Cardiac fibroblast (primary cell): Measurements from ENCODE around the gene RPS6KA5.

Experiments used
- DNase-seq, 2 donors: peaks; one replicate each; pipeline versions ENCODE4 v3.0.0 to v3.0.0-alpha.2; 2010; ENCODE audit warnings: low read depth in 2 of 2
- H3K4me3 ChIP-seq, 2 donors: replicated peaks in 1 of 2; 1 replicate in 1 of 2; 2 replicates in 1 of 2; pipeline ENCODE4 v1.5.1; 2011; ENCODE audit warnings: low read depth in 2 of 2, low read length in 2 of 2, mild to moderate bottlenecking in 2 of 2, moderate library complexity in 1 of 2
- TF ChIP-seq, protein P1 (sequence below): IDR thresholded peaks from one replicate; pipeline ENCODE4 v1.5.1; 2011; ENCODE audit warnings: low read depth, mild to moderate bottlenecking, low read length, inconsistent platforms

RPS6KA5 gene

DNA sequence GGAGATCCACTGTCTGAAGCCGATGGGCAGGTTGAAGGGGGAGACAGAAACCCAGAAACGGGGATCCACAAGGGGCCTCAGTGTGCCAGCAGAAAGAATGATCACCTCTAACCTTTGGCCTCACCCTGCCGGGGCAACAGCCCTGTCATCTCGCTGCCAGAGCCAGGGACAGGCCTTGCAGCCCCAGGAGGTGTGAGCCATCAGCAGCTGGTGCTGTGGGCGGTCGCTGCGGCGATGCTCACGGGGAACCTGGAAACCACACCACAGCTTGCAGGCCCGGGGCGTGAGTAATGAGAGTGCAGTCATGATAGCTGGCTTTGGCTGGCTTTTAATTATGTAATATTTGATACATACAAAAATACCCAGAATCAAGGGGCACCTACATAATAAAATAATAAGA lies 239.5 kb downstream of the RPS6KA5 start:
- DNase-seq: peak in 1 of 2 donors; percentile 50
- TF ChIP-seq, protein P1, sequence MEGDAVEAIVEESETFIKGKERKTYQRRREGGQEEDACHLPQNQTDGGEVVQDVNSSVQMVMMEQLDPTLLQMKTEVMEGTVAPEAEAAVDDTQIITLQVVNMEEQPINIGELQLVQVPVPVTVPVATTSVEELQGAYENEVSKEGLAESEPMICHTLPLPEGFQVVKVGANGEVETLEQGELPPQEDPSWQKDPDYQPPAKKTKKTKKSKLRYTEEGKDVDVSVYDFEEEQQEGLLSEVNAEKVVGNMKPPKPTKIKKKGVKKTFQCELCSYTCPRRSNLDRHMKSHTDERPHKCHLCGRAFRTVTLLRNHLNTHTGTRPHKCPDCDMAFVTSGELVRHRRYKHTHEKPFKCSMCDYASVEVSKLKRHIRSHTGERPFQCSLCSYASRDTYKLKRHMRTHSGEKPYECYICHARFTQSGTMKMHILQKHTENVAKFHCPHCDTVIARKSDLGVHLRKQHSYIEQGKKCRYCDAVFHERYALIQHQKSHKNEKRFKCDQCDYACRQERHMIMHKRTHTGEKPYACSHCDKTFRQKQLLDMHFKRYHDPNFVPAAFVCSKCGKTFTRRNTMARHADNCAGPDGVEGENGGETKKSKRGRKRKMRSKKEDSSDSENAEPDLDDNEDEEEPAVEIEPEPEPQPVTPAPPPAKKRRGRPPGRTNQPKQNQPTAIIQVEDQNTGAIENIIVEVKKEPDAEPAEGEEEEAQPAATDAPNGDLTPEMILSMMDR: no peak
- H3K4me3 ChIP-seq: no peak overlapping the region

DNA sequence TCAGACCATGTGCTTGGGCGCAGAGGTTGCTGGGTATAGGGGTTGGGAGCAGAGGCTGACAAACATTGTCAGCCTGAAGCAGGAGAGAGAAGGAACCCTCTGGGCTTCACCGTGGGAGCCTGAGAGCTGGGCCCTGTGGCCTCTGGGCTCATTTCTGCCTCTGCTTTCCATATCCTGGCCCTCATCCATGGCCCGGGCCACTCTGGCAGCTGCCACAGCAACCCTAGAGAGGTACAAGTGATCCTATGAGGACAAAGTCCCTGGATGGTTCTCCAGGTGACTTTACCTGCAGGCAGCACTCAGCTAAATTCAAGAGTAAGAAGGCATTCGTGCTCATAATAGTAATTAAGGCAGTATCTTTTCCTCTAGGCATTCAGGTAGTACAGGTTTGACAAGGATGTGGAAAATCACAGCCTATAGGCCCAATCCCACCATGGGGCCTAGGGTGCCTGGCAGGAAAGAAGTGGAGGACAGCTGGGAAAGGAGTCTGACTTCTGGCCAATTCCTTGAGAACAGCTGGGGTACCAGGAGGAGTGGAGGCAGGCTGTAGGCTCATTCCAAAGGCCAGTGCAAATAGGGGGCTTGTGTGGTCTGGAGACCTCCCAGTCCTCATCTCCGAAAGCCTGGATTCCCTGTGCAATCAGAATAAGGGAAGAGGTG lies 240.6 kb downstream of the RPS6KA5 start:
- no peak overlapping the region for H3K4me3 ChIP-seq
- DNase-seq: no peak
- TF ChIP-seq, protein P1: no peak

DNA sequence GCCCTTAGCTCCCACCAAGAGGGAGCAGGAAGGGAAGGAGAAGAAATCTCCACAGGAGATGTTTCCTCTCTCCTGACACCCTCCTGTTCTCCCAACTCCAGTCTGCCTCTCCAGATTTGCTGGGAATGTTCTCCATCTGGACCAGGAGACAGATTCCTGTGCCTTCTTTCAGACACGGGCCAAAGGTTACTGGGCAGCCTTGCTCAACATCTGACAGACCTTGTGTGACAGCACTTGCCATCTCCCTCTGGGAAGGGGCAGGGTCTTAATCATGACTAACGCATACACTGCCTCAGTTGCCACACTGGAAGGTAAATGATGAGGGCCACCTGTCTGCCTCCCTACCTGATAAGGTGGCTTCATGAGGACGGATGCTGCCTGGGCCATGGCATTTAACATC lies 241.7 kb downstream of the RPS6KA5 start:
- TF ChIP-seq, protein P1: no peak
- no peak for DNase-seq
- H3K4me3 ChIP-seq: no peak overlapping the region

DNA sequence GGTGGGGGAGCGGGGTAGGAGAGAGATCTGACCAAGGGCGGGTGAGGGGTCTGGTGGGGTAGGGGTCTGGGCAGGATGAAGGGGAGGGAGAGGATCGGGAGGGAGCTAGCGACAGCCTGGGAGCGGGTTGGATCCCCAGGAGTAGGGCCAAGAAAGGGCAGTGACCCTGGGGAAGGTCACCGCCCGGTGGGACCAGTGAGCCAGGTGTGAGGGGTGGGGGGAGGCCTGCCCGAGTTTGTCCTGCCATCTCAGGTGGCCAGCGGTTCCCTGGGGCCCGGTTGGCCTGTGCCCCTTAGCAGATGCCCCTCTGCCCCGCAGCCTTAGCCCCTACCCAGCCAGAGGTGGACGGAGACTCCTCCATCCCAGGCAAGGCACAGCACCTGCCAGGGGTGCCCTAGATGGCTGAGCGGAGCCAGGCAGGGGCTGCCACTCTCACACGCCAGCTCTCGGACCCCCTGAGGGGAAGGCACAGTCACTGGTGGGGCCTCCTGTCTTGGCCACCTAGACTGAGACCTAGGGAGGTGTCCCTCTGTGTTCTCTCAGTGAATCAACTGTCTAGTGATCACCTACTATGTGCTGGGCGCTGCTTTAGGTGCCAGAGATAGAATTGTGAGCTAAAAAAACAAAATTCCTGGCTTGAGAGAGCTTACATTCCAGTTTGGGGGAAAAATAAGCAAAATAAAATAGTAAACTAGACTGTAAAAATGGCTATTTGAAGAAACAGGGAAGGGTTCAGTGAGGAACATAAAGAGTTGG lies 243.6 kb downstream of the RPS6KA5 start:
- TF ChIP-seq, protein P1: no peak
- no peak for DNase-seq
- H3K4me3 ChIP-seq: peak overlapping the region; percentile 8 to 28

DNA sequence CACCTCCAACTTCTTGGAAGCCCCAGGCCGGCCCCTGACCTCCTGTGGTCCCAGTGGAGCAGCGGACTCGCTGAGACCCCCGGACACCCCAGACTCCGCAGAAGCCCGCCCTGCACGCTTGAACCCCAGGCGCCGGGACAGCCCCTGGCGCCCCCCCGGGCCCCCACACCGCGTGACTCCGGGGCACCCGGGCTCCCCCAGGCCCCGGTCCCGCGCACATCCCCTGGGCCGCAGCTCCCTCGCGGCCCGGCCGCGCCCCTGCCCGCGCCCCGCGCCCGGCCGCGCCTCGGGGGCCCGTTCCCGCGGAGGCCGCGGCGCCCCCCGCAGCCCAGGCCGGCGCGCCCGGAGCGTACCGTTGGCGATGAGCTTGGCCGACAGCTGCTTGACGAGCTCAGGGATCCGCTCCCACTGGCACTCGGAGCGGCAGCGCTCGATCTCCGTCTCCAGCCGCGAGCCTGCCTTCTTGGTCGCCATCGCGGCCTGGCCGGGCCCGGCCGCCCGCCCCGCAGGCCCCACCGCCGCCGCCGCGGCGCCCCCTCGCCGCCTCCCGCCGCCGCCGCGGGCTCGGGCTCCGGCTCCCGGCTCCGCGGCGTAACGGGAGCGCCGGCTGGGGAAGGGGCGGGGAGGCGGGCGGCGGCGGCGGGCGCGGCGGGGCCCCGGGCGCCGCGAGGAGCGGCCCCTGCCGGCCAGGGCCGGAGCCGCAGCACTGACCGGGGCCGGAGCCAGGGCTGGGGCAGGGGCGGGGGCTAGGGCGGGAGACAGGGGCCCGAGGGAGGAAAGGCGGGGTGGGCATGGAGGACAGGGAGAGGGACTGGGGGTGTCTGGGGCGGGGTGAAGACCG lies 244.4 kb downstream of the RPS6KA5 start, which contains the start of gene TTC7B:
TTC7B (minus strand) TSS at position 609 of the 841 bp plus-strand sequence; CDS start at position 474, 135 bp downstream.
- DNase-seq: peak in 1 of 2 donors; percentile 41
- H3K4me3 ChIP-seq: peak within 1 kb of the TSS; percentile 59 to 76
- TF ChIP-seq, protein P1: peak; percentile 17

DNA sequence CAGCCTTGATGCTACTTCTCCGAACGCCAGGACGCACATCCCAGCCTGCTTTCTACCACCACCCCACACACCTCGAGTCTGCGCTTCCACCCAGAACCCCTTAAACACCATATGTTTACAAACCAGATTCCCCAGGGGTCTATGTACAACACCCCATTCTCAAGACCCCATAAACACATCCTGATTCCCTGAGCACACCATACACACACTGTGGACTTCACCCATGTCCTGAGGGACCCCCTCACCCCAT lies 244.9 kb downstream of the RPS6KA5 start:
- TF ChIP-seq, protein P1: no peak
- no peak for DNase-seq
- H3K4me3 ChIP-seq: peak overlapping the region; percentile 59 to 76
